HG03469 (cell line): ENCODE data around the gene TM9SF3.
A peak's percentile ranks its signal among the peaks of the same experiment; 100 is the strongest.

Experiments used
- ATAC-seq: cut with Tn5 transposase; IDR thresholded peaks from one replicate; pipeline ENCODE4 v1.9.1; 2021; ENCODE audit warnings: mild to moderate bottlenecking, moderate library complexity, moderate number of reproducible peaks; ENCODE audit not compliant: unreplicated experiment

TM9SF3 gene

DNA sequence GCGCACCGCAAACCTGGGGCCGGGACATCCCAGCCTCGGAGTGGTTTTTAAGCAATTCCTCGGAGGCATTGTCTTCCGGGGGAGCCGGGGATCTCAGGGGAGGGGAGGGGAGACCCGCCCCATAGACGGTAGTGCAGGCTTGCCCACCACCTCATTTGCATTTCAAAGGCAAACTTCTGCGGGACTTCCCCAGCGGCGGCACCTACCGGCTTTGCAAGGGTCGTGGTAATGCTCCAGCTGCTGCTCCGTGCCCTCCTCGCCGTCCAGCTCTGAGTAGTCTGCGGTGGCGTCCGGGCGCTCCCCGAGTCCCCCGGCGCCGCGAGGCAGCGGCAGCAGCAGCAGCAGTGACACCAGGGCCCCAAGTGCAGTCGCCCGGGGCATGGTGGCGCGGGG, 73.5 kb downstream of the TM9SF3 start:
- ATAC-seq = peak; percentile 22

DNA sequence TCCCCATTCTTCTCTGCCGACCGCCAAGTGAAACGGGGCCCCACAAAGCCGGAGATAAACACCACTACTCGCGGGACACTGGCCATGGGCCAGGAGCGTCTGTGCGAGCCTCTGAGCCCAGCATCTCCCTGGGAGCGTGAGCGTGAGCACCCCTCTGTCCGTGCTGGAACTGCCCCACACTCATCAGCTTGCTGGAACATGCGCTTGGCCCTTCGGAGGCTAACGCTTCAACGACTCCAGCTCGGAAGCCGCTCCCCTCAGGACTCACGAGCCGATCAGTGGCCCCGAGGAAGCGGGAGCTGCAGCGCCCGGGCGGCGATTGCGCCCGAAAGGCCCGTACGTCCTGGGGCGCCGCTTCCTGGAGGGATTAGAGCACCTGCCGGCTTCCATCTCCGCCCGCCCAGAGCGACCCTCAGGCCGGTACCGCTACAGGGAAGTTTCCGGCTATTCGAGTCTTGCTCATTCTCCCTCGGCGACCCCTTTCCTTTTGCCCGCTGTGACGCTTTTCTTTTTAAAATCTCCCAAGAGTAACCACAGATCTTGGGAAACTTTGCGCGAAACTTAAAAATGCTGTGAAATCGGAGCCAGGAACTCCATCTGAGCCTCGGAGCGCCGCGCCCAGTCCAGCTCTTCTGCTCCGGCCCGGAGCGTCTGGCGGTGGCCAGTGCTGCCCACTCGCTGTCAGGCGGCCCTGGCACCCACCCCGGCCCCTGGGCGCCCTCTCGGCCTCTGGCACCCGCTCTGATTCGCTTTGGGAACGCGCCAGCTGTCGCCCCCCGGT, 74.1 kb downstream of the TM9SF3 start:
- ATAC-seq = no peak

DNA sequence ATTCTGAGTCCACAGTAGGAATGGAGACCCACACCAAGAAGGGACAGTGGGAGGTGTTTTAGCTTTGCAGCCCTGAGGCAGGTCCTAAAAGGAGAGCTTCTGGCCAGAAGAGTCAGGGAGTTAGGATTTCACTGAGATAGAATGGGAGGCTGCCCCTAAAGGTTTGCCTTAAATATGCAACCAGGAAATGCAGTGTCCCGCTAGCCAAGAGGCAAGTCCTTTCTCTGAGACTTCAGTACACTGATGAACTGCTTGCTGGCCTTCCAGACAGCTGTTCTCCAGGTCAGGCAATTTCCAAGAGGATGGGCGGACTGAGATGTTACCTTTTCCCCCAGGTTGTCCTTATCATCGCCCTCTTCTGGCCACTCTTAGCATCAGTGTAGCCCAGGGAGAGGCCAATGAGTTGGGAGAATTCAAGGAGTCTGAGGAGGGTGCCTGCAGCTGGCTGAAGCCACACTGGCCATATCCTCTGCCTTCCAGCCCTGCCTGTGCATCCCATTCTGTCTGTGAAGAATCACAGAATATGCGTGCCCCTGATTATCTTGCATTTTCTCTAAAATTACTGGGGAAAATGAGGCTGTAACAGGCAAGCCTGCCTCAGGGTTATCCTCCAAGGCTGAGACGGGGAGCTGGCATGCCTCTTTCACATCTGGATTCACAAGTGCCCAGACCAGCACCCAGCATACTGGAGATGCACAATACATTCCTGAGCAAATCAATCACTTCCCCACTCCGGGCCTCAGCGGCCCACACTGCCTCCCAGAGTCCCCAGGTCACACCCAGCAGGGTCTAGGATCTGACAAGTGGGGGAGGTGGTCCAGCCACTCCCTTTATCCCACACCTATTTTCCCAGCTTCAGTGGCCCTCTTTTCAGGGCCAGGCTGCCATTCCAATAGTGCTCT, 75.5 kb downstream of the TM9SF3 start:
- no peak for ATAC-seq

DNA sequence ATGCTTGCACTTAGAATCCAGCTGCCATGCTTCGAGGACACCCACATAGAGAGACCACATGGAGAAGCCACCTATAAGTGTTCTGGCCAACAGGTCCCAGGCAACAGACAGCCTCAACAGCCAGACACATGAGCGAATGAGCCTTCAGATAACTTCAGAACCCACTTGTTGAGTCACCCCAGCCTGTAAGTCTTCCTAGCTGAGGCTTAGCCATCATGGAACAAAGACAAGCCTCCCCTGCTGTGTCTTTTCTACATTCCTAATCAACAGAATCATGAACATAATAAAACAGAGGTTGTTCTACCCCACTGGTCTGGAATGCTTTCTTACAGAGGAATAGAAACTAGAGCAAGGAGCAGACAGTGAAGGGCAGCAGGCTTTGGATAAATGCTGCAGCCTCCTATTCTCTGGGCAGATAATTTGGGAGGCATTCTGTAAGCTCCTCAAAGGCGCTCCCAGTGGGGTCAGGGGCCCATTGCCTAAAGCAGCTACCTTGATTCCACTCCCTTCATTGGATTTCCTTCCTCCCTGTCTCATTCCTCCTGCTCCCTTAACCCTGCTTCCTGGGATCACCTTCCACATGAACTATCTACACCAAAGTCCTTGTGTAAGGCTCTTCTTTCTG, 77.7 kb downstream of the TM9SF3 start:
- ATAC-seq = no peak

DNA sequence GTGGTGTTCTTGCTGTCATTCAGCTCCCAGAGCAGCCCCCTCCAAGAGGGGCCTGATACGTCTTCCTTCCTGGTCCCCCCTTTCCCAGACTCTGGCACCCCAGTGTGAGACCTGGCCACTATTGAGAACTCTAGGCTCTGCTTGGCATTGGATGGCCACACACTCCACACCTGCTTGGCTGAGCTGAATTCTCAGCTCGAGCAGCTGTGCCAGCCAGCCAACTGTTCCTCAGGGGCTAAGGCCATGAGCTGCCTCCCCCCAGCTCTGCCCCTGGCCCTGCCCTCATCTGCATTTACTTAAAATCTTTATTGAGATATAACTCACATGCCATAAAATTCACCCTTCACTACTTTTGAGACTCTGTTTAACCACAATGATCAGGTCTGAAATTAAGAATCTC, 79.8 kb downstream of the TM9SF3 start:
- no peak for ATAC-seq

DNA sequence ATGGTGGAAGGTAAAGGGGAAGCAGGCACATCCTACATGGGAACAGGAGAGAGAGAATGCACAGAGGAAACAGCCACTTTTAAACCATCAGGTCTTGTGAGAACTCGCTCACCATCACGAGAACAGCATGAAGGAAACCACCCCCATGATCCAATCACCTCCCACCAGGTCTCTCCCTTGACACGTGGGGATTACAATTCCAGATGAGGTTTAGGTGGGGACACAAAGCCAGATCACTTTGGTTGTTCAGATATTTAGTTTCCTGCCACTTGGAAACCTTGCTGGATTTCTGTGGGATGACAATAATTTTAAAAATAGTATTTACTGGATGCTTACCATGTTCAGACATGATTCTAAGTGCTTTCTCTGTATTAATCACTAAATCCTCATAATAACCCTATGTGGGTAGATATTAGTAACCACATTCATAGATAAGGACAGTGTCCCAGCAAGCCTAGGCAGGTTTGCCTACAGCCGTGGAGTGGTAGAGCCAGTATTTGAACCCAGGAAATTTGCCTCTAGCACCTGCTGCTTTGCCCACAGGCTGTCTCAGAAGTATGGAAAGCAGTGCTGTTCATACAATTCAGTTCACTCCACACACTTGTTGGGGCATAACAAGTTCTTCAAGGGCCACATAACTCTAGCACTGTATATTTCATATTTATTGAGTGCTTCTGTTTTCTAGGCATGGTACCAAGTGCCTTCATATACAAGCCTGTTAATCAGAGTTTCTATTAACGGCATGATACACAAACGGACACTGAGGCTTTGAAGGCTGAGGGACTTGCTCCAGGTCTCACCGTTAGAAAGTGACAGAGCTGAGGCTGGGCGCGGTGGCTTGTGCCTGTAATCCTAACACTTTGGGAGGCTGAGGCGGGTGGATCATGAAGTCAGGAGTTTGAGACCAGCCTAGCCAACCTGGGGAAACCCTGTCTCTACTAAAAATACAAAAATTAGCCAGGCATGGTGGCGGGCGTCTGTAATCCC, 81.4 kb downstream of the TM9SF3 start:
- ATAC-seq = no peak

DNA sequence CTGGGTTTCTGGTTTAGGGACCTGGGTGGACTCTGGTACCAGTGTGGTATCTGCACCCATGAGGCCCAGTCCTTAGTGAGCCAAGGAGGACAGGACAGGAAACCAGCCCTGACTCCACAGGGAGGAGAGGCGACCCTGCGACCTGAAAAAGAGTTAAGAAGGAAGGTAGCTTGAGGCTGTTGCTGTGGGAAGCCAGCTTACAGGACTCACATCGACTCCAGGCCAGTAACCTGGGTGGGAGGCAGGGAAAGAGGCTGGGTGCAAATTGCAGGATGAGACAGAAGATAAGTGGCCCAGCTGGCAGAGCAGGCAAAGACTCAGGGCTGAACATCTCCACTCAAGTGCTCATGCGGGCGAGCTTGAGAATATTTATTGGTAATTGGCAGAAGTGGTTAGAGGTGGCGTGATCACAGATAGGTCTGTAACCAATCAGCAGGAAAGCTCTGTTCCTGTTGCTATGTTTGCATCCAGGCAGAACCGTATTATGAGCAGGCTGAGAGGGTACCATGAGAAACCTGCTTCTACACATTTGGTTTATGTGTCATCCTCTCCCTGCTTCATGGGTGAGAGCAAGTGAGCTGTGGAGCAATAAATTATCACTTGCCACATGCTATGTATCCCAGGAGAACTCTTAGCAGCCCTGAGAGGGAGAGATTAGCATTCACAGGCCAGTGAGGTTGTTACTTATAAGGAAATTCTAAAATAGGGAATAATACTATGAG, 84.1 kb downstream of the TM9SF3 start:
- no peak for ATAC-seq

DNA sequence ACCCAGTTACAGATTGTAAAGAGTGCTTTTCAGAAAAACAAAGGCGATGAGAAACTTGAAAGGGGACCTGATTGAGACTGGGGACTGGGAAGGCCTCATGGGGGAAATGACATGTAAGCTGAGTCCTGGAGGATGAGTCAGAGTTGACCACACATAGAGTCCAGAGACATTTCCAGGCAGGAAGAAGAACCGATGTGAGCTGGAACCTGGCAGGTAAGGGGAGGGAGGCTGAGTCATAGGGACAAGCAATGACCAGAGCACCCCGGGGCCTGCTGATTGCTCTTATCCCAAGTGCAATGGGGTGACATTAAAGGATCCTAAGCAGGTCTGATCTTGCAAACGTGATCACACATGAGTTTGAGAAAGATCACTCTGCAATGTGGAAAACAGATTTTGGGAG, 84.8 kb downstream of the TM9SF3 start:
- ATAC-seq = no peak

DNA sequence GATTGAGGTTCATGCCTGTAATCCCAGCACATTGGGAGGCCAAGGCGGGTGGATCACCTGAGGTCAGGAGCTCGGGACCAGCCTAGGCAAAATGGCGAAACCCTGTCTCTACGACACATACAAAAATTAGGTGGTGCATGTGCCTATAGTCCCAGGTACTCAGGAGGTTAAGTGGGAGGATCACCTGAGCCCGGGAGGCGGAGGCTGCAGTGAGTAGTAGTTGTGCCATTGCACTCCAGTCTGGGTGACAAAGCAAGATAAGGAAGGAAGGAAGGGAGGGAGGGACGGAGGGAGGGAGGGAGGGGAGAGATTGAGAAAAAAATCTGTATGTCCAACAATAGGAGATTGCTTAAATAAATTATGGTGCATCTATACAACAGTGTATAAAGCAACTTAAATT, 86.3 kb downstream of the TM9SF3 start:
- ATAC-seq = no peak

DNA sequence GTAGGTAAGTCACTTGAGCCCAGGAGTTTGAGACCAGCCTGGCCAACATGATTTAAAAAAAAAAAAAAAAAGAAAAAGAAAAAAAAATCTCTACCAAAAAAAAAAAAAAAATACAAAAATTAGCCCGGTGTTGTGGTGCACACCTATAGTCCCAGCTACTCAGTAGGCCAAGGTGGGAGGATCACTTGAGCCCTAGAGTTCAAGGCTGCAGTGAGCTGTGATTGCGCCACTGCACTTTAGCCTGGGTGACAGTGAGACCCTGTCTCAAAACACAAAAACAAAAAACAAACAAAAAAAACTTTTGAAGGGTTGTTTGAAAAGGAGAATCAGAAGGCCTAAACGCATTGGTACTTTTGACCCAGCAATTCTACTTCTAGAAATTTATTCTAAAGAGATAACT, 86.8 kb downstream of the TM9SF3 start:
- no peak for ATAC-seq

DNA sequence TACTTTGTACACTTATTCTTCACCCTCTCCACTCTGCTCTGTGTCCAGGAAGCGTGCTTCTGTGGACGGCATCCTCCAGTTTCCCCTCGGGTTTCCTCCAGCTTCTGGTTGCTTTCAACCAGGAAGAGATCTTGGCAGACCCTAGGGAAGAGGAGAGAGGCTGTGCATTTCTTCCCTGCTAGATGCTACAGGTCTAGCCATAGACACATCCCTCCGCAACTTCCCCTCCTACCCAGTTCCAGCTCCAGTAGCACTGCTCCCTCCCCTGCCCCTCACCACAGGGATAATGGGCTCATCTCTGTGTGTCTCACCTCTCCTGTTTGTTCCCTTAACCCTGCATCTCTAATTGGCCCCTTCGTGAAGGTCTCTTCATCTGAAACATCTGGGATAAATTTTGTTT, 89.4 kb downstream of the TM9SF3 start:
- no peak for ATAC-seq

DNA sequence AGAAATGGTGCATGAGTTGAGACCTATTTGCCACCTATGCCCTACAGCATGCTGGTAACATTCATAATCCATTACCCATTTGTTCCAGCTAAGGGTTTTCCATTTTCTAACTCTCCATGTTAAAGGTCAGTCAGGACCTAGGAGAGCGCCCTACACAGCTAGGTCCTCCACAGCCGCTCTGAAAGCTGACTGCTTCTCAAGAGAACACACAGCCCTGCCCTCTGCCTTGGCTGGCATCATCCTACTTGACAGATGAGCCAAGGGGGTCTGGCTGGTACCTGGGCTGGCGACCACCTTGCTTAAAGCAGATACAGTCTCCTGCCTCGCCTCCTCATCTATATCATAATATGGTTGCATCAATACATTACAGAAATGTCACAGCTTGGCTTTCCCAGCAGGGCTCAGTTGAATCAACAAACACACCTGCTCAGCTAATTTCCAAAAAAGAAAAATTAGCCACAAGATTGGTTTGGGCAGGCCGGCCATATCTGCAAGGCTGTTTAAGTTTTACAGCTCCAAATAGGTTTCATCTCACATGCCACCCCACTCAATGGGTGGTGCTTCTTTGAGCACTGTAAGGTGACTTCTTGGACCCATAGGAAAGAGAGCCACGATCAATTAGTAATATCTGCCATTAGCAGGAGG, 90.4 kb downstream of the TM9SF3 start:
- no peak for ATAC-seq

DNA sequence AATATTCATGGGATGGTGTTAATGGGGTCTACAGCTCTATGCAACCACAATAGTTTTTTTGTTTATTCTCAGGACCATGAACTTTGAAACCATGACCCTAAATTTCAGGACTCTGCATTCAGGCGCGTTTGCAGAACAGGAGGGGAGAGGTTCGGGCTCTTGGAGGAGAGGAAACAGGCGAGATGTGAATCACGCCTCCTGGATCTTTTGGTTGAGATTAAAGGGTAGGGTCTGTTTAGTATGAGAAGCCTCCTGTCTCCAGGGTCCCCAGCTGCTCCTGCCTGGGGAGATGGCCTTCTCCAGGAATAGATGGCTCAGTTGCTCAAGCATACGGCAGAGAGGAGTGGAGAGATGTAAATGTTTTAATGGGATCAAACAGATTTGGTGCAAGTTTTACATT, 91.3 kb downstream of the TM9SF3 start:
- no peak for ATAC-seq

DNA sequence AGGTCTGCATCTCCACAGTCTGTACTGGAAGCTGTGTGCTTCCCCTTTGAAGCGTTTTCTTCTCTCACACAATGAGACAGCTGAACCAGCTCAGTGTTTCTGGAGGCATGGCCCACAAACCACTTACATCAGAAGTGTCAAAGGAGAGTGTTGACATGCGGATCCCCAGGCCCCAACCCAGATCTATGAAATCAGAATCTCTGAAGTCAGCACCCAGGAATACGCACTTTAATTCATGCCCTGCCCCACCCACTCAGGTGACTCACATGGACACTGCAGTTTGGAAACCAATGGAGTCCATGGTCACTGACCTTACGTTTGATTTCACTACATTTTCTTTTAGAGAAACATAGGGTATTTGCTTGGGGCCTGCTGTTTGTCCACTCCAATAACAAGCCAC, 92.1 kb downstream of the TM9SF3 start:
- ATAC-seq = no peak

DNA sequence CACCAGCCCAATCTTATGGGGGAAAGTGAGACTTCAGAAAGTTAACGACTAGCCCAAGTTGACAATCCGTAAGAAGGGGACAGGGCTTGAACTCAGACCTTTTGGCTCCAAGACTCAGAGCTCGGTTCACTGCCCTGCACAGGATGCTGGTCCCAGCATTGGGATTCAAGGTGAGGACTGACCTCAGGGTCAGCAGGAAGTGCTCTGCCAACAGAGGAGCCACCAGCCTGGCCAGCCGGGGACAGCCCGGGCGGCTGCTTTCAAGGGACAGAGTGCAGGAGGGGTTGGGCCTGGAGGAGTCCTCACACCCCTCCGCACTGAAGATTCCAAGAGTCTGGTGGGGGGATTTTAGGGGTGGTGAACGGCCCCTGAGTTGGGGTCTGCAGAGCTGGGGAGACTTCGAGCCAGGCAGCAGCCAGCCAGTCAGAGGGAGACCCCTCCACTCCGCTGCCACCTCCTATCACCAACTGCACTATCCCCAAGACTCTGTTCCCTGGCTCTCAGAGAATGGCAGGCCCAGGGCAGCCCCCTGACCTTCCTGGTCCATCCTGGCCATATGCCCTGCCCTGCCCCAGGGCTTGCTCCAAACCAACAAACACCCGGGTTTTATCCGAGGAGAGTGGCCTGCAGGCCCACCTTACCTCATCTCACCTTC, 92.8 kb downstream of the TM9SF3 start:
- ATAC-seq = no peak

DNA sequence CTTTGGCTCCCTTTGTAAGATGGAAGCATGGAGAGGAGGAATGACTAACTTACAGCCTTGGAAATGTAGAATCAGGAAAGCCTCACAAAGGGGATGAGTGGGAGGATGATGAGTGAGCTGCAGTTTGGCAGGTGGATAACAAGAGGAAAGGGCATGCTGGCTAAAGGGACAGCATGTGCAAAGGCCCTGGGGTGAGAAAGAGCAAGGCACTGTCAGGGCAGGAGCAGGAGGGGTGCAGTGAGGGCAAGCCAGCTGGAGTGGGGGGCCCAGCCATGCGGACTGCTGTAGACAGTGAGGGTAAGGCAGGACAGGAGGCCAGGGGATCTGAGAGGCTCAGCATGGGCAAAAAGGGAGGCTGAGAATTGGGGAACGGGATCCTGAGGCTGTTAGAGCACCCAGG, 93.6 kb downstream of the TM9SF3 start:
- ATAC-seq = no peak

DNA sequence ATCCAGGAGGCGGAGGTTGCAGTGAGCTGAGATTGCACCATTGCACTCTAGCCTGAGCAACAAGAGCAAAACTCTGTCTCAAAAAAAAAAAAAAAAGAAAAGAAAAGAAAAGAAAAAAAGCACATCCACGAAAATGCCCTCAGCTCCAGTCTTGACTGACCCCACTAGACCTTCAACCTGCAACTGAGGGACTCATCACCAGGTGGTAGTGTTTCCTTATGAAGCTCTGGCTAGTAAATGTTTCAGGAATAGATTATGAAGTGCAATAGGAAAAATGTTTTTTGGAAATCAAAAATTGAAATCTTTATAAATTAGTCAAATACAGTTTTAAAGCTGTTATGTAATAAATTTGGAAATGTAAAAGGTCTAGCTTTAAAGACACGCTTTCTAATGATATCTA, 95.5 kb downstream of the TM9SF3 start:
- ATAC-seq = no peak

DNA sequence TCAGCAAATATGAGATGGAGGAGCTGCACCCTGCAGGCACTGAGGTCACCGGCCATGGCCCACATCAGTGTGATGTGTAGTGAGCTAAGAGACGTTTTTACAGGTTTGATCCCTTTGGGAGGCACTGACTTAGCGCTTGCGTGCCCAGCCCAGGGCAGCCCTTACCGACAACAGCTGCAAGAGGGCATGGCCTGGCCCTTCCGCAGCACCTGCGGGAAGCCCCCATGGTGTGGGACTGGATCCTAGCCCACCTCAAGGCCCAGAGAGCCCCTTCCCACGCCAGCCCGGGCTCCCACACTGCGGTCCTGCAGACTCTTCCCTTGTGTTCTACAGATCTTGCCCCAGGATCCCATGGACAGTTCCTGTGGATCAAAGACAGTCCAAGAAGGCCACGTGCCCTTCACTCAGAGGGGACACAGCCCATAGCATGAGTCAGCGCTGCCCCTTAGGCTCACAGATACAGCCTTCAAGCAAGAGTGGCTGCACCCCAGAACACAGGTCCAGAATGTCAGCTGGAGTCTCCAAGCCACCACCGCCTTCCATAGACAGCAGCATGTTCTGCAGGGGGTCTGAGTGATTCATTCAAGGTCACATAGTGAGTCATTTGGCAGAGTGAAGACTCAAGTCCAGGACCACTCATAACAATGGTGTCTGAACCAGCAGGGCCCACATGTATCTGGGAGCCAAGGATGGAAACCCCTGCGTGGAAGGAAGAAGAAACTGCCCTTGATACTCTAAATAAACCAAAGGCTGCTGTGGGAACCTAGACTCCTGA, 98.5 kb downstream of the TM9SF3 start:
- ATAC-seq = no peak
